Psoas muscle (tissue), 8 donors: ENCODE measurements around the gene UBE2H. TPM values are rescaled to one million over a fixed set of nuclear protein-coding genes. Genes with fewer than 3 reads are reported as not detected.
"Not testable (repeated sequence)": the region's sequence is repeated elsewhere in the genome, so short reads cannot be mapped to it uniquely, and the experiment has no call there.

ENCODE experiments used
- ATAC-seq, 4 donors: fragments of 200-7000 bp; cut with Tn5 transposase; one replicate each; pipeline ENCODE4 v1.9.1; 2020; ENCODE audit warnings: moderate library complexity in 3 of 4, mild to moderate bottlenecking in 2 of 4
- DNase-seq, 2 donors: peaks; one replicate each; pipeline ENCODE4 v3.0.0-alpha.2; 2020
- H3K27ac ChIP-seq: fragments of 200-600 bp; one replicate; pipeline ENCODE4 v1.8.0; 2022
- H3K27me3 ChIP-seq, 3 donors: fragments of 200-600 bp in 1 of 3; one replicate each; pipeline versions ENCODE4 v1.6.1 to v1.8.0; 2013 to 2022; ENCODE audit warnings: low read length in 2 of 3, mild to moderate bottlenecking in 2 of 3, moderate library complexity in 1 of 3; ENCODE audit not compliant: insufficient read depth in 3 of 3
- H3K36me3 ChIP-seq, 2 donors: fragments of 200-600 bp in 1 of 2; one replicate each; pipeline versions ENCODE4 v1.6.1 to v1.8.0; 2013 to 2022; ENCODE audit warnings: low read depth in 1 of 2, mild to moderate bottlenecking in 1 of 2, moderate library complexity in 1 of 2; ENCODE audit not compliant: insufficient read depth in 1 of 2
- H3K4me1 ChIP-seq: fragments of 200-600 bp; one replicate; pipeline ENCODE4 v1.8.0; 2022
- H3K4me3 ChIP-seq: fragments of 200-600 bp; one replicate; pipeline ENCODE4 v1.8.0; 2022; ENCODE audit warnings: mild to moderate bottlenecking
- H3K9me3 ChIP-seq: fragments of 200-600 bp; one replicate; pipeline ENCODE4 v1.8.0; 2022
- WGBS, 3 donors: extraction: QIAGEN DNeasy Blood & Tissue Kit; methylation state at CpG; one replicate each; pipeline versions ENCODE4 v1.1.6 to v1.1.7; 2013; 5-methylcytosine and 5-hydroxymethylcytosine counted together
- intact Hi-C, 2 donors: fragments of 100-400 bp; cut with DNase I; formaldehyde crosslinking; loops; one replicate each; pipeline versions ENCODE4 v1.11.0 to v1.14.2; 2022
- polyA plus RNA-seq, 3 donors: library from polyadenylated mRNA; stranded (reverse); fragments of 200-250 nt; gene quantifications; one replicate each; pipeline ENCODE4 v1.2.3, GENCODE V29; 2013
- total RNA-seq, 4 donors: library from RNA; stranded (reverse); fragmentation: NEBNext Ultra II Directional in 2 of 4; extraction: Animal tissue kit (Norgen Biotek cat#: 25700) in 2 of 4; gene quantifications; one replicate each; pipeline versions ENCODE4 v1.2.1 to v1.2.4, GENCODE V29; 2021 to 2023
- TF ChIP-seq, protein P1 (sequence below): fragments of 200-600 bp; IDR thresholded peaks from one replicate; pipeline ENCODE4 v1.8.0; 2022; ENCODE audit warnings: antibody characterized with exemption
- donor health status: healthy with polysubstance abuse.
- donor health status: DM: no; HTN: no; CAD: no; lungs with moderate emphysema.
- donor health status: Bipolar disorder and iron deficiency.
- donor health status: healthy.
- donor health status: DM: yes; HTN: yes; CAD: no.
- donor health status: DM: no; HTN: no; CAD: no.
- donor health status: DM: no; HTN: no; CAD: no.
- donor health status: DM: yes; HTN: yes; CAD: no.

The UBE2H gene
- total and polyA plus RNA-seq, 7 donors: 17.3 to 115 (median 77.3) TPM

DNA sequence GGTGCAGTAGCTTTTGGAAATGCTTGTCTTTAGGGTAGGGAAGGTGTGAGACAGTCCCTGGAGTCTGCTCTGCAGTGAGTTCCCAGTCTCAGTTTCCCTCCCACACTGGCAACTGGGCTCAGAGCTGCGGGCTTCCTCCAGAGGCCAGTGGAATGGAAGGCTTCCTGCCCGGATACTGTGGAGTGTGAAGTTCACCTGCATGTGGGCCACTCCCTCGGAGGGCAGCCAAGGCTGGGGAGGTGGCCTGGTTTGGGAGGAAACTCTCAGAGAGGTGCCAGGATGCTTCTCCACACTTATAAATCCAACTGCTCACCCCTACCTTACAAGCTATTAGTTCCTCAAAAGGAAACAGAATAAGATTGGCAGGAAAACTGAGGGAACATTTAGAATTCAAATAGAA, 18.1 kb upstream of the UBE2H start:
- ATAC-seq (no peak), DNase-seq (no peak)
- Histone ChIP-seq H3K9me3 (no peaks in the 10 kb centered on the region), H3K27me3 (no peaks in the 10 kb centered on the region), H3K27ac (no peak overlapping the region), H3K4me1 (no peaks in the 10 kb centered on the region), H3K4me3 (no peak overlapping the region), H3K36me3 (no peaks in the 10 kb centered on the region)
- TF ChIP-seq, protein P1, sequence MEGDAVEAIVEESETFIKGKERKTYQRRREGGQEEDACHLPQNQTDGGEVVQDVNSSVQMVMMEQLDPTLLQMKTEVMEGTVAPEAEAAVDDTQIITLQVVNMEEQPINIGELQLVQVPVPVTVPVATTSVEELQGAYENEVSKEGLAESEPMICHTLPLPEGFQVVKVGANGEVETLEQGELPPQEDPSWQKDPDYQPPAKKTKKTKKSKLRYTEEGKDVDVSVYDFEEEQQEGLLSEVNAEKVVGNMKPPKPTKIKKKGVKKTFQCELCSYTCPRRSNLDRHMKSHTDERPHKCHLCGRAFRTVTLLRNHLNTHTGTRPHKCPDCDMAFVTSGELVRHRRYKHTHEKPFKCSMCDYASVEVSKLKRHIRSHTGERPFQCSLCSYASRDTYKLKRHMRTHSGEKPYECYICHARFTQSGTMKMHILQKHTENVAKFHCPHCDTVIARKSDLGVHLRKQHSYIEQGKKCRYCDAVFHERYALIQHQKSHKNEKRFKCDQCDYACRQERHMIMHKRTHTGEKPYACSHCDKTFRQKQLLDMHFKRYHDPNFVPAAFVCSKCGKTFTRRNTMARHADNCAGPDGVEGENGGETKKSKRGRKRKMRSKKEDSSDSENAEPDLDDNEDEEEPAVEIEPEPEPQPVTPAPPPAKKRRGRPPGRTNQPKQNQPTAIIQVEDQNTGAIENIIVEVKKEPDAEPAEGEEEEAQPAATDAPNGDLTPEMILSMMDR: no peak
- intact Hi-C loops: no loop called here
- WGBS, 3 donors: 69 to 81% (median 74%) methylated on average over 3 of the region's 3 CpGs

DNA sequence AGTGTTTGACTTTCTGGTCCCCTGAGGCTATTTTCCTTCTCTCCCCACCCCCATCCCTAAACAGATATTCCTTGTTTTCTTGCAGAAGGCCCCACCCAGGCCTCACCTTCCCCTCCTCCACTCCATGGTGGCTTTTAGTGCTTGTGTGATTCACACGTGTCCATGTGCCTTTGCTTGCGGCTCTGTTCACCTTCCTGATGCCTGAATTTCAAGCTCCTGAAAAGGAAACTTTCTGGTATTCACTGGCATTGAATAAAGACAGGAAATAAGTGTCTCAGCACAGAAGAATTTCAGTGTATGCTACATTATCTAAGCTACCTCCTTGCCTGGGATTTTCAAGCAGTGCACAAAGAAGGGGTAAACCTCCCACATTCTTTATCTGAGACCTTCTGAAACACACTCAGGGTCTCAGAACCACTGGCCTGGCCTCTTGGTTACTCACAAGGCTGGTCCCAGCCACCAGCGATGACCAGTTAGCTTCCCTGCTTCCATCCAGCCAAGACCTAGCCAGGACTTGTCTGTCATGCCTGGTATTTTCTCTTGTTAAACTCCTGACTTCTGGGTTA, 17.2 kb upstream of the UBE2H start:
- WGBS, 3 donors: 57 to 66% (median 64%) methylated on average over 3 of the region's 3 CpGs
- intact Hi-C loops: no loop called here
- TF ChIP-seq, protein P1: no peak
- Histone ChIP-seq H3K27me3 (no peaks in the 10 kb centered on the region), H3K27ac (no peak overlapping the region), H3K4me1 (no peaks in the 10 kb centered on the region), H3K4me3 (no peak overlapping the region), H3K36me3 (no peaks in the 10 kb centered on the region), H3K9me3 (no peaks in the 10 kb centered on the region)
- peak in 1 of 4 donors; percentile 26 for ATAC-seq
- no peak for DNase-seq

DNA sequence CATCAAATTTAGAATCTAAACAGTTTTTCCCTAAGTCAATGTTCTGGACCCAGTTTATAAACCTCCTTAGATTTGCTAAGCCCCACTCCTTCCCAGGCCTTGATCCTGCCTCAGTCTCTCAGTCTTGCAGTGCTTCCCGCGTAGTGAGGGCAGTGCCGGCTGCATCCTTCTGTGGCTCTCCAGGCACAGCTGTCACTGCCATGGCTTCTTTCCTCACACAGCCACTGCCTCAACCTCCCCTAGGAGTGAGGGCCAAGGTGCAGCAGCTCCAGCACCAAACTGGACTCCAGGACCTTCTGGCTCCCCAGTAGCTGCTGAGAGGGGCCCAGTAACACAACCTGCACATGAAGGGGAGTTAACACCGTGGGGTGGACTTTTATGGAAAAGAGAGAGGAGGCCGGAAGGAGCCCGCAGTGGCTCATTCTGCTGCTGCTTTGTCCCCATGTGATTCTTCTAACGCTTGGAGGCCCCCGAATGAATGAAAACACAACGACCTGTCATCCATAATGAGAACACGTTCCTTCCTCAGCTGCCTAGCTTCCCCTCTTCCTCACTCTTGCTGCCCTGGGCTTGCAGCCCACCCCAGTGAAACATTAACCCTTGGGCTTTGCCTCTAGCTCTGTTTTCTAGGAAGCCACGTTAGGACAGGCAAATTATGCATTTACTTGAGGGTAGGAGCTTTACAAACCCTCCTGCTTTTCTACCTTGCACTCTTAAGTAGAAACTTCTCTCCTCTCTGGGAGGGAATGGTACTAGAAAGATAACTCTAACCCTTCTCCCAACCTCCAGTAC, 16.0 kb upstream of the UBE2H start:
- ATAC-seq (no peak), DNase-seq (no peak)
- H3K9me3 ChIP-seq: no peaks in the 10 kb centered on the region
- 73 to 78% (median 74%) methylated on average over 11 of the region's 11 CpGs for WGBS, 3 donors
- no peaks in the 10 kb centered on the region for H3K36me3 ChIP-seq
- no peaks in the 10 kb centered on the region for H3K4me1 ChIP-seq
- intact Hi-C loops: no loop called here
- H3K27me3 ChIP-seq: no peaks in the 10 kb centered on the region
- no peak overlapping the region for H3K27ac ChIP-seq
- TF ChIP-seq, protein P1: no peak
- H3K4me3 ChIP-seq: no peak overlapping the region

DNA sequence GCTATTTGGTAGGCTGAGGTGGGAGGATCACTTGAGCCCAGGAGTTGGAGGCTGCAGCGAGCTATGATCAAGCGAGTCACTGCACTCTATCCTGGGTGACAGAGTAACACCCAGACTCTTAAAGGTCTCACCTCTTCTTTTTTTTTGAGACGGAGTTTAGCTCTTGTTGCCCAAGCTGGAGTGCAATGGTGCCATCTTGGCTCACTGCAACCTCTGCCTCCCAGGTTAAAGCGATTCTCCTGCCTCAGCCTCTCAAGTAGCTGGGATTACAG, 7.4 kb upstream of the UBE2H start:
- H3K36me3 ChIP-seq, intact Hi-C loops, H3K4me3 ChIP-seq, H3K27ac ChIP-seq, H3K27me3 ChIP-seq, H3K9me3 ChIP-seq, DNase-seq, ATAC-seq: not testable (repeated sequence)
- H3K4me1 ChIP-seq: peaks cover 13% of the 10 kb centered on the region
- 92 to 99% (median 98%) methylated on average over 4 of the region's 4 CpGs for WGBS, 3 donors

DNA sequence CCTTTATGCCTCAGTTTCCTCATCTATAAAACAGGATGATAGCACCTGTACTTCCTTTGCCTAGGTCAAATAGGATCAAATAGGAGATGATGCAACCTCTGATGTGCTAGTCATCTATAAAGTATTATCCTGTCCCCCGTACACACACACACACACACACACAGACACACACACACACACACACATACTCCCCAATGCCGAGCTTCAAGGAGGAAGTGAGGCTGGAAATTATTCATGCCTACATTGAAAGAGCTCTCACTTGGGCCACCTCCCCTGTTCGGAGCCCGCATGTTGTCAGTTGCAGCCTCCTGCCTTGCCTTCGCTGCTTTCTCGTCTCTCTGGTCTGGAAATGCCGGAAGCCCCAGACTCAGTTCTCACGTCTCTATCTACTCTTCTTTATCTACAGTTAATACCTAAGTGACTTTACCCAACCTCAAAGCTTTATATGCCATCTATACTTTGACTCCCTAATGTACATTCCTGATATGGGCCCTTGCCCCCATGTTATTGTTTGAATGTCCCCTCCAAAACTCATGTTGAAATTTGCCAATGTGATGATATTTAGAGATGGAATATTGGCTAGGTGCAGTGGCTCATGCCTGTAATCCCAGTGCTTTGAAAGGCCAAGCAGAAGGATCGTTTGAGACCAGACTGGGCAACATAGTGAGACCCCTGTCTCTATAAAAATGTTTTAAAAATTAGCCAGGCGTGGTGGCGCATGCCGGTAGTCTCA, 6.9 kb upstream of the UBE2H start:
- WGBS, 3 donors: 90% methylated on average over 12 of the region's 12 CpGs
- peaks cover 13% of the 10 kb centered on the region for H3K4me1 ChIP-seq
- no peaks in the 10 kb centered on the region for H3K36me3 ChIP-seq
- H3K27me3 ChIP-seq: no peaks in the 10 kb centered on the region
- H3K4me3 ChIP-seq: no peak overlapping the region
- intact Hi-C loops: loop anchor here in 1 of 2 donors (5.0 kb wide), 1 partner anchor 48 kb away; no protein-coding TSS in a partner anchor
- DNase-seq (no peak), ATAC-seq (no peak)
- TF ChIP-seq, protein P1: no peak
- no peaks in the 10 kb centered on the region for H3K9me3 ChIP-seq
- H3K27ac ChIP-seq: peak overlapping the region; percentile 94
